H1 (cell line): ENCODE data around the gene MSMP. TPM values are rescaled to one million over a fixed set of nuclear protein-coding genes. Genes with fewer than 3 reads are reported as not detected.

Experiments used
- CTCF ChIA-PET: fragments of 300-600 bp; sonication (Branson Sonifier 250); formaldehyde crosslinking; loops from one replicate; lab custom pipeline; 2021; ENCODE audit not compliant: partially characterized antibody; lab: Charles Lee
- POLR2A ChIA-PET: fragments of 300-600 bp; sonication (Branson Sonifier 250); formaldehyde crosslinking; loops from one replicate; lab custom pipeline; 2021; ENCODE audit warnings: inconsistent platforms; ENCODE audit not compliant: partially characterized antibody; lab: Charles Lee
- DNase-seq, 2 experiments: peaks; one replicate each; pipeline versions ENCODE4 v3.0.0 to v3.0.0-alpha.2; 2010 to 2022; ENCODE audit warnings: low spot score in 2 of 2, low read depth in 1 of 2, mixed read lengths in 1 of 2
- FAIRE-seq: peaks from 2 replicates; lab custom pipeline; 2011; peaks lifted over from hg19 to GRCh38; lab: Jason Lieb, UNC
- H2AFZ ChIP-seq: 2 replicates; pipeline ENCODE4 v1.8.1; 2012; ENCODE audit warnings: low read length, inconsistent platforms
- H2AK5ac ChIP-seq: 2 replicates; pipeline ENCODE4 v1.6.1; 2013; ENCODE audit warnings: low read depth, low read length
- H2BK120ac ChIP-seq: replicated peaks from 2 replicates; pipeline ENCODE3; 2013; ENCODE audit warnings: low read depth, low read length, inconsistent platforms
- H2BK12ac ChIP-seq: 2 replicates; pipeline ENCODE4 v1.6.1; 2013; ENCODE audit warnings: low read depth, low read length
- H2BK15ac ChIP-seq: 2 replicates; pipeline ENCODE4 v1.6.1; 2013; ENCODE audit warnings: low read length
- H2BK20ac ChIP-seq: 2 replicates; pipeline ENCODE4 v1.6.1; 2013; ENCODE audit warnings: low read length
- H2BK5ac ChIP-seq: 2 replicates; pipeline ENCODE4 v1.6.1; 2013; ENCODE audit warnings: low read depth, low read length
- H3K14ac ChIP-seq: 2 replicates; pipeline ENCODE4 v1.6.1; 2013; ENCODE audit warnings: inconsistent platforms; ENCODE audit not compliant: insufficient read length
- H3K18ac ChIP-seq: 2 replicates; pipeline ENCODE4 v1.6.1; 2013; ENCODE audit warnings: low read length; ENCODE audit errors: extremely low read depth
- H3K23ac ChIP-seq: 2 replicates; pipeline ENCODE4 v1.6.1; 2013; ENCODE audit warnings: inconsistent platforms; ENCODE audit not compliant: insufficient read length
- H3K23me2 ChIP-seq: 2 replicates; pipeline ENCODE4 v1.6.1; 2013; ENCODE audit warnings: low read depth, low read length
- H3K27ac ChIP-seq: 2 replicates; pipeline ENCODE4 v1.6.1; 2011; ENCODE audit warnings: low read depth, low read length, inconsistent platforms
- H3K27me3 ChIP-seq, 4 experiments: replicated peaks in 1 of 4; 1 replicate in 1 of 4; 2 replicates in 3 of 4; pipeline versions ENCODE4 v1.6.1 to v1.8.1; 2011 to 2013; ENCODE audit warnings: low read length in 3 of 4, mild to moderate bottlenecking in 3 of 4, inconsistent platforms in 2 of 4, mixed read lengths in 2 of 4, moderate library complexity in 1 of 4; ENCODE audit not compliant: control insufficient read depth in 3 of 4, insufficient read depth in 3 of 4; ENCODE audit errors: extremely low read depth in 1 of 4
- H3K36me3 ChIP-seq, 4 experiments: 2 replicates each; pipeline versions ENCODE4 v1.6.1 to v1.8.1; 2011 to 2013; ENCODE audit warnings: mild to moderate bottlenecking in 4 of 4, low read length in 3 of 4, moderate library complexity in 2 of 4, control low read depth in 1 of 4, inconsistent platforms in 1 of 4; ENCODE audit not compliant: insufficient read depth in 4 of 4, control insufficient read depth in 2 of 4
- H3K4ac ChIP-seq: replicated peaks from 2 replicates; pipeline ENCODE3; 2013; ENCODE audit warnings: low read length, low read depth, mixed read lengths, inconsistent platforms; ENCODE audit not compliant: insufficient read length
- H3K4me1 ChIP-seq, 4 experiments: replicated peaks in 1 of 4; 1 replicate in 1 of 4; 2 replicates in 3 of 4; pipeline versions ENCODE4 v1.6.1 to v1.8.1; 2011 to 2013; ENCODE audit warnings: low read length in 3 of 4, inconsistent platforms in 2 of 4, mixed read lengths in 1 of 4; ENCODE audit not compliant: insufficient read depth in 4 of 4, control insufficient read depth in 3 of 4
- H3K4me2 ChIP-seq, 2 experiments: 2 replicates each; pipeline versions ENCODE4 v1.6.1 to v1.8.1; 2011 to 2013; ENCODE audit warnings: low read depth in 2 of 2, low read length in 2 of 2, control low read depth in 1 of 2, inconsistent platforms in 1 of 2, mild to moderate bottlenecking in 1 of 2; ENCODE audit not compliant: insufficient read depth in 1 of 2
- H3K4me3 ChIP-seq, 4 experiments: fragments of 200-600, 300-600 bp in 1 of 4; sonication (generic), shearing (Covaris generic), sonication (Bioruptor Twin) in 1 of 4; 2 replicates each; pipeline versions ENCODE4 v1.5.1 to v1.8.1; 2011 to 2016; ENCODE audit warnings: low read length in 4 of 4, low read depth in 3 of 4, control low read depth in 2 of 4, inconsistent platforms in 2 of 4, mild to moderate bottlenecking in 2 of 4, mixed read lengths in 1 of 4, moderate library complexity in 1 of 4; ENCODE audit not compliant: insufficient read depth in 2 of 4; ENCODE audit errors: extremely low read depth in 1 of 4
- H3K56ac ChIP-seq: replicated peaks from 2 replicates; pipeline ENCODE3; 2013; ENCODE audit warnings: low read depth, mild to moderate bottlenecking, mixed read lengths, low read length, inconsistent platforms; ENCODE audit not compliant: insufficient read length
- H3K79me1 ChIP-seq: 2 replicates; pipeline ENCODE4 v1.6.1; 2013; ENCODE audit warnings: low read depth, low read length, control low read depth
- H3K79me2 ChIP-seq, 2 experiments: 2 replicates each; pipeline versions ENCODE4 v1.6.1 to v1.8.1; 2012 to 2013; ENCODE audit warnings: low read length in 2 of 2, mild to moderate bottlenecking in 2 of 2, inconsistent platforms in 1 of 2; ENCODE audit not compliant: insufficient read depth in 2 of 2, control insufficient read depth in 1 of 2
- H3K9ac ChIP-seq, 4 experiments: replicated peaks in 1 of 4; 1 replicate in 1 of 4; 2 replicates in 3 of 4; pipeline versions ENCODE4 v1.6.1 to v1.8.1; 2011 to 2013; ENCODE audit warnings: low read depth in 3 of 4, low read length in 3 of 4, control low read depth in 2 of 4, mild to moderate bottlenecking in 2 of 4, moderate library complexity in 2 of 4, inconsistent platforms in 1 of 4; ENCODE audit errors: extremely low read depth in 1 of 4
- H3K9me3 ChIP-seq, 2 experiments: 2 replicates each; pipeline versions ENCODE4 v1.6.1 to v1.8.1; 2012 to 2013; ENCODE audit warnings: mild to moderate bottlenecking in 2 of 2, moderate library complexity in 2 of 2, control low read depth in 1 of 2, inconsistent platforms in 1 of 2, low read depth in 1 of 2, low read length in 1 of 2, mixed read lengths in 1 of 2; ENCODE audit not compliant: insufficient read depth in 2 of 2
- H4K20me1 ChIP-seq, 2 experiments: replicated peaks in 1 of 2; 2 replicates each; pipeline versions ENCODE3 to v1.8.1; 2011 to 2013; ENCODE audit warnings: inconsistent platforms in 2 of 2, low read length in 2 of 2, mild to moderate bottlenecking in 1 of 2; ENCODE audit not compliant: insufficient read depth in 2 of 2, control insufficient read depth in 1 of 2
- H4K5ac ChIP-seq: 2 replicates; pipeline ENCODE4 v1.6.1; 2013; ENCODE audit warnings: low read length, low read depth, mixed read lengths, inconsistent platforms; ENCODE audit not compliant: insufficient read length
- H4K8ac ChIP-seq: 2 replicates; pipeline ENCODE4 v1.8.0; 2013; ENCODE audit warnings: mild to moderate bottlenecking, moderate library complexity, low read length, inconsistent platforms; ENCODE audit not compliant: insufficient read depth; ENCODE audit errors: extremely low read depth
- H4K91ac ChIP-seq: replicated peaks from 2 replicates; pipeline ENCODE3; 2013; ENCODE audit warnings: low read length, mixed read lengths, inconsistent platforms; ENCODE audit not compliant: insufficient read length
- CTCF ChIP-seq, 3 experiments: IDR thresholded peaks; 1 replicate in 2 of 3; 2 replicates in 1 of 3; pipeline versions ENCODE4 v1.5.1 to v1.6.1; 2011; ENCODE audit warnings: low read length in 3 of 3, mild to moderate bottlenecking in 3 of 3, inconsistent platforms in 2 of 3, low read depth in 1 of 3, moderate library complexity in 1 of 3; ENCODE audit not compliant: insufficient read depth in 1 of 3; ENCODE audit errors: control extremely low read depth in 1 of 3
- NRF1 ChIP-seq: IDR thresholded peaks from 2 replicates; pipeline ENCODE4 v1.6.1; 2011; ENCODE audit warnings: mild to moderate bottlenecking, low read depth, low read length, improper control_type of control experiment
- RFX5 ChIP-seq: IDR thresholded peaks from 2 replicates; pipeline ENCODE4 v1.6.1; 2011; ENCODE audit warnings: low read depth, low read length, improper control_type of control experiment, borderline replicate concordance
- WGBS, 2 experiments: shearing (Covaris generic) in 1 of 2; methylation state at CpG; one replicate each; pipeline versions ENCODE4 v1.1.6 to v1.1.7; 2013 to 2015; ENCODE audit warnings: low lambda C conversion rate in 2 of 2, mixed read lengths in 2 of 2, inconsistent platforms in 1 of 2, low coverage in 1 of 2, missing lambda C conversion rate in 1 of 2; ENCODE audit not compliant: insufficient replicate concordance in 2 of 2, insufficient coverage in 1 of 2, insufficient read length in 1 of 2; ENCODE audit errors: extremely low coverage in 1 of 2, missing lambda C conversion rate in 1 of 2; 5-methylcytosine and 5-hydroxymethylcytosine counted together
- polyA plus RNA-seq, 7 experiments: library from polyadenylated mRNA; depleted of rRNA in 3 of 7; stranded (reverse) in 5 of 7; unstranded in 2 of 7; fragments of >200 nt in 5 of 7; fragments of 200-250 nt in 2 of 7; gene quantifications; 1 replicate in 5 of 7; 2 replicates in 1 of 7; 4 replicates in 1 of 7; pipeline versions ENCODE4 v1.2.1 to v1.2.3, GENCODE V29; 2011 to 2013; ENCODE audit warnings: missing spikeins in 2 of 7, mixed read lengths in 2 of 7
- total RNA-seq: library from RNA; stranded (reverse); fragmentation: NEBNext Ultra II Directional; extraction: Animal tissue kit (Norgen Biotek cat#: 25700); gene quantifications from 2 replicates; pipeline ENCODE4 v1.2.1, GENCODE V29; 2021

MSMP gene
- total and polyA plus RNA-seq, 2 of the 8 experiments (the other 6 are each of a cell fraction or from before 2014, with no cell fraction given): 0.53 TPM; not detected in 1

- Histone ChIP-seq H3K4me3 (no peak overlapping the region), H2AFZ (no peak overlapping the region), H2BK20ac (peak overlapping the region; percentile 40; the same call in 1 of the 2 replicates), H3K56ac (no peak overlapping the region), H3K4me2 (peak overlapping the region in 1 of 2 experiments; percentile 92; a peak in 1 of 4 replicates), H2BK15ac (no peak overlapping the region), H3K4me1 (peaks cover 21 to 42% (median 30%) of the 10 kb centered on the region in 4 experiments), H2BK120ac (no peak overlapping the region), H3K14ac (no peak overlapping the region), H4K5ac (no peak overlapping the region), H3K27ac (0 out of 2 replicates have a peak overlapping the region, but pooled peaks have one; percentile 33), H3K23ac (no peak overlapping the region), H4K91ac (peak overlapping the region; percentile 13), H2BK5ac (peak overlapping the region; percentile 88), H3K18ac (peak overlapping the region; percentile 73), H3K79me1 (peaks cover 16% of the 10 kb centered on the region), H3K4ac (no peak overlapping the region), H4K20me1 (peaks cover 0 to 4% of the 10 kb centered on the region in 2 experiments), H4K8ac (no peak overlapping the region), H2AK5ac (no peak overlapping the region), H3K9me3 (no peaks in the 10 kb centered on the region; a peak in 1 of 4 replicates), H3K9ac (no peak overlapping the region), H2BK12ac (peak overlapping the region; percentile 94), H3K23me2 (peaks cover 10% of the 10 kb centered on the region; the same call in 1 of the 2 replicates), H3K36me3 (peaks cover 6 to 26% (median 17%) of the 10 kb centered on the region in 4 experiments), H3K27me3 (no peaks in the 10 kb centered on the region), H3K79me2 (peaks cover 2 to 54% of the 10 kb centered on the region in 2 experiments)
- DNase-seq (no peak), FAIRE-seq (no peak)
- CTCF ChIA-PET: interaction anchor here (0.8 to 16.0 kb wide), 22 partner anchors 9 to 185 kb away, joined by 3 to 198 read pairs (median 8); partner anchors contain the start of genes ARHGEF39, CCDC107, GBA2 and HINT2
- 82% methylated on average over 3 of the region's 3 CpGs; no CpG with 5 or more reads in 1 of the 2 experiments for WGBS, 2 experiments
- POLR2A ChIA-PET: interaction anchor here (0.5 to 11.1 kb wide), 13 partner anchors 9 to 647 kb away, joined by 3 to 158 read pairs (median 5); partner anchors contain the start of genes STOML2 and TPM2
- peak; percentile 90 for TF ChIP-seq RFX5
- peak in 1 of 3 experiments; percentile 2; a peak in 1 of 4 replicates for TF ChIP-seq CTCF (IDR thresholded peaks at IDR 0.05; ENCODE audit: control extremely low read depth in 1 of 3, insufficient read depth in 1 of 3, low read depth in 1 of 3, low read length in 3 of 3)
- no peak for TF ChIP-seq NRF1
These were observed 27.1 kb downstream of the MSMP start for GRCh38 chr9:35726931-35727330.
